CD4-positive, alpha-beta T cell treated with Interleukin-12 subunit alpha and Interleukin-12 subunit beta, for 1 hour (primary cell): ENCODE data around the gene PCDHA1.

Experiments used
- DNase-seq: peaks from one replicate; pipeline ENCODE4 v3.0.0-alpha.2; 2020

PCDHA1 gene

GRCh38 chr5:140926443-140927227 lies 140.7 kb downstream of the PCDHA1 start:
- DNase-seq = peak; percentile 20

- no peak for DNase-seq
Measured at GRCh38 chr5:140927228-140927573, 141.3 kb downstream of the PCDHA1 start.

- no peak for DNase-seq
Measured at GRCh38 chr5:140934964-140935606, 149.1 kb downstream of the PCDHA1 start.

DNA sequence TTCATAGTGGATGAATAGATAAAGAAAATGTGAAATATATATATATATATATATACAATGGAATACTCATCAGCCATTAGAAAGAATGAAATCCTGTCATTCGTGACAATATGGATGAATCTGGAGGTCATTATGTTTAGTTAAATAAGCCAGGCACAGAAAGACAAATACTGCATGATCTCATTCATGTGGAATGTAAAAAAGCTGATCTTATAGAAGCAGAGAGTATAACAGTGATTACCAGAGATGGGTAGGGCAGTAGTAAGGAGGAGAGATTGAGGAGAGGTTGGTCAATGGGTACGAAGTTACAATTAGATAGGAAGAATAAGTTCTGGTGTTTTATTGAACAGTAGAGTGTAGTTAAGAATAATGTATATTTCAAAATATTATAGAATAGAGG lies 160.6 kb downstream of the PCDHA1 start:
- no peak for DNase-seq

DNA sequence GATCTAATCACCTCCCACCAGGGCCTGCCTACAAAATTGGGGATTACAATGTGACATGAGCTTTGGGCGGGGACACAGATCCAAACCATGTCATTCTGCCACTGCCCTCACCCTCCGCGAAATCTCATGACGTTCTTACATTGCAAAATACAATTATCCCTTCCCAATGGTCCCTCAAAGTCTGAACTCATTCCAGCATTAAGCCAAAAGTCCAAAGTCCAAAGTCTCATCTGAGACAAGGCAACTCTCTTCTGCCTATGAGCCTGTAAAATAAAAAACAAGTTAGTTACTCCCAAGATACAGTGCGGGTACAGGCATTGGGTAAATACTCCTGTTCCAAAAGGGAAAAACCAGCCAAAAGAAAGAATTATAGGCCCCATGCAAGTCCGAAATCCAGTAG lies 165.7 kb downstream of the PCDHA1 start:
- DNase-seq = no peak

DNA sequence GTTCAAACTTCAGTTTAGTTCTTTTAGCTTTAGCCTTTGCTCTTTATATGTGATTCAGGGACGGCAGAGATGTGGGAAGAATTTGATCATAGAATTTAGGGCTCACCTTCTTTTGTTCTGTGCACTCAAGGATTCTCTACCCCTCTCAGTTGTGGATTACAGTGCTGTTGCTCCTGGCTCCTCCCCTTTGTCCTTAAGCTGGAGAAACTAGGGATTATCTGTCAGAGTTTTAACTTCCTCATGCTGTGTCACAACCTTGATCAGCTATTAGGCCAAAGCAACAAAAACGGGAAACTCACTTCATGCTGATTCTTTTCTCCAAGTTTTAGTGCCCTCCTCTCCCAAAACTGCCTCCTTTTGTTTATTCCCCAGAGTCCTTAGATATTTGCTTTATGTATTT lies 167.3 kb downstream of the PCDHA1 start:
- no peak for DNase-seq

DNA sequence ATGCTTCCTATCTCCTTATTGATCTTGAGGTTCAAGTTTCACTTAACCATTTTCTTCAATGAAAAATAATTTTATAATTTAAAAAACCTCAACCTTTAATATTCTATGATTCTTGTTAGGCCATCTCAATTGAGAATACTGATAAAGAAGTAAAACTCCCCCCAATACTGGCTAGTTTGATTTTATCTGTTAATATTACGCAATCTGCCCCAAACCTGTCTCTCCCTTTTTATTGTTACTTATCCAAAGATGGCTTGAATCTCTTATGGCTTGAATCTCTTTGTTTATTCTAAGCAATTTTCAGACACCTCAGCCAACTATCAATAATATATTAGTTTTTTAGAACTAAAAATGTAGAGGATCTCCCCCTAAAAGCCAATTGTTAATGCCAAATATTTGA lies 176.2 kb downstream of the PCDHA1 start:
- no peak for DNase-seq

DNA sequence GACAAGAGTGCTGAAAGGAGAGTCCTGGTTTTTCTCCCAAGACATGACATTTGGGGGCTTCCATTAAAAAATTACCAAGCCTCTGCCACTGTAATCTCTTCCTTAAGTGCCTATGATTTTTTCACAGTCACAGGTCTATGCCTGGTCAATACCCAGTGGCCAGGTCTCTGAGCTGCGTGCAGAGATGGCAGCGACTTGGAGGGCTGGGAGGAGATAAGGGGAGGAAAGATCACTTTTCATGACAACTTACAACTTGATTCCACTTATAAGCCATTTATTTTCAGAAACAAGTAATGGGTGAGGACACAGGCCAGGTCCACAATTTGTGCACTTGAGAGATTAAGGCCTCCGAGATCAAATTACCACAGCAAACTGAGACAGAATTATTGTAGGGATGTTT lies 178.4 kb downstream of the PCDHA1 start:
- no peak for DNase-seq

- no peak for DNase-seq
Measured at GRCh38 chr5:140965905-140966292, 180.0 kb downstream of the PCDHA1 start.

GRCh38 chr5:140966293-140967225 lies 180.6 kb downstream of the PCDHA1 start, which contains the start of gene PCDHAC2:
Gene PCDHAC2, plus strand, starts transcription at chr5:140966476. Its CDS starts 291 bp downstream, at chr5:140966767.
- no peak for DNase-seq

DNA sequence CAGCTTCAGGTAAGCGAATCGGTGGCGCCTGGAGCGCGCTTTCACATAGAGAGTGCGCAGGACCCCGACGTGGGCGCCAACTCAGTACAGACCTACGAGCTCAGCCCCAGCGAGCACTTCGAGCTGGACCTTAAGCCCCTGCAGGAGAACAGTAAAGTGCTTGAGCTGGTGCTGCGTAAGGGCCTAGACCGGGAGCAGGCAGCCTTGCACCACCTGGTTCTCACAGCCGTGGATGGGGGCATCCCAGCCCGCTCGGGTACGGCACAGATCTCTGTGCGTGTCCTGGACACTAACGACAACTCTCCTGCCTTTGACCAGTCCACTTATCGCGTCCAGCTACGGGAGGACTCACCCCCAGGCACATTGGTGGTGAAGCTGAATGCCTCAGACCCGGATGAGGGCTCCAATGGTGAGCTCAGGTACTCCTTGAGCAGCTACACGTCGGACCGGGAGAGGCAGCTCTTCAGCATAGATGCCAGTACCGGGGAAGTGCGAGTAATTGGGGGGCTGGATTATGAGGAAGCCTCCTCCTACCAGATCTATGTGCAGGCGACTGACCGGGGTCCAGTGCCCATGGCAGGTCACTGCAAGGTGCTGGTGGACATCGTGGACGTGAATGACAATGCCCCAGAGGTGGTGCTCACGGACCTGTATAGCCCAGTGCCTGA lies 181.4 kb downstream of the PCDHA1 start:
- no peak for DNase-seq

GRCh38 chr5:140969880-140970279 lies 183.9 kb downstream of the PCDHA1 start:
- no peak for DNase-seq

DNA sequence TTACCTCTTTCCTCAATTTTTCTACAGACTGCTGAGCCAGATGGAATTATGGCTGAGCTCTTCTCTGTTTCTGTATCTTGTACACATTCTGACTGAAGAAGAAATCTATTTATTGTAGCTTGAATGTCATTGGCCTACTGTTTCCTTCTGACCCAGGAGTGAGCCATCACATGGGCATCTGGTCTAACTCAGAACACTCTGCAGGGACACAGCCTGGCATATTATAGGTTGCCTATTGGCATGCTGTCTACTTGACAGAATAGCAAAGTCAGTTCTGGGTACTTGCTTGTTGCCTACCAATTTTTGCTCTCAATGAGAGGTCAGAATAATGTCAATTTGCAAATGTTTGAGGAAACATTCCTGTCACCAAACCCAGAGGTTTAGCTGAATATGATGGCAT lies 187.6 kb downstream of the PCDHA1 start:
- DNase-seq = no peak

- DNase-seq = no peak
Measured at GRCh38 chr5:140977003-140977402, 191.1 kb downstream of the PCDHA1 start.

GRCh38 chr5:140978260-140978659 lies 192.3 kb downstream of the PCDHA1 start:
- no peak for DNase-seq

DNA sequence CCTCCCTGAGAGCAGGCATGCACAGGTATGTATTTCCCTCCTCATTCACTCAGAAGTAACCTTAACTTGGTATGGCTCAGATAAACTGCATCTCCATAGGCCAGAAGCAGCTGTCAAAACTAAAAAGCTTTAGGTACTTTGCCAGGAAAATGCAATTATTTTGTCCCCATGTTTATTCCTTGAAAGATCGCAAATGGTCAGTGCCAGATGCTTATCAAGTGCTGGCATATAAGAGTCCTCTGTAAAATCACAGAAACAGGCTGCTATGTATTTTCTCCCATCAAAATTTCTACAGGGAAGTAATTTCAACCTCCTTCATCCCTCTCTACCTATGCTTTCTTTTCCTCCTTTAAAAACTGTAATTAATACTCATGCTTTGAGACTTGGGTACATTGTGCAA lies 193.0 kb downstream of the PCDHA1 start:
- no peak for DNase-seq

DNA sequence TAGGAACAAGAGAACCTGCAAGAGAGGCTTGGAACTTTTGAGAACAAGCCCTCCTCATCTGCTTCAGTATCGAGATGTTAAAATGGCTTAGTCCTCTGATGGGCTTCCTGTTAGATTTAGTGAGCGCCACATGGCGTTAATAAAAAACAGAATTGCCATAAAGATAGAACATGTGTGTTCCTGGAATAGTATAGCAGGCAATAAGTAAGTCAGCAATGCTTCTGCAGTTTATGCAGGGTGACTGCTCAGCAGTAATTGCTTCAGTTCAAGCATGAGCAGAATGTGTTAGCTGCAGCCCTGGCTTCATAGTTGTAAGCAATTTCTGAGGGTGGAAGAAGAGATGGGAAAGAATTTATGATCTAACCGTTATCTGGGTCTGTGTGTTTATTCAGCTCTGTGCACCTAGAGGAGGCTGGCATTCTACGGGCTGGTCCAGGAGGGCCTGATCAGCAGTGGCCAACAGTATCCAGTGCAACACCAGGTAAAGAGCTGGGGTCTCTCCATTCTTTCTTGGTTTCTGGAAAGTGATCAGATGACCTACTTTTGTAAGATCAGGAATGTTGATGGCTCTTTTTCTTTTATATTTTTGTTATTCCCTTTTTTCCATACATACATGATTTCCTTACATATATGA lies 196.3 kb downstream of the PCDHA1 start:
- DNase-seq = no peak

DNA sequence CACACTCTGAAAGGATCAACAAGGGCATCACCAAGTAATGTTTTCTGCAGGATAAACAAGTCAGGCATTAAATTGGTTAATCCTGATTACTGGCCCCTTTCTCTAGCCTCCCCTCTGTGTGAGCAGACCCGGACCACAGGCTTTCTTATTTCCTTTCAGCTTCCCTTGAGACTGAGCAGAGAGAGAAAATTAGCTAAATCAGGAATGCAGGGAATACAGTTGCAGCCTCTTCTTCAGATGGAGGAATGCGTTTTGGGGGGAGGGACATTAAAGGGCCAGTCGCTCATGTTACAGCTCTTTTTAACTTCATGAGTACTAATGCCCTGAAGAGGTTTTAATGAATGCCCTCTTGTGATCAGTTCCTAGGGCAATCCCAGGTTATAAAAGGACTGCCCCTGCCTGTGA lies 200.2 kb downstream of the PCDHA1 start:
- no peak for DNase-seq

DNA sequence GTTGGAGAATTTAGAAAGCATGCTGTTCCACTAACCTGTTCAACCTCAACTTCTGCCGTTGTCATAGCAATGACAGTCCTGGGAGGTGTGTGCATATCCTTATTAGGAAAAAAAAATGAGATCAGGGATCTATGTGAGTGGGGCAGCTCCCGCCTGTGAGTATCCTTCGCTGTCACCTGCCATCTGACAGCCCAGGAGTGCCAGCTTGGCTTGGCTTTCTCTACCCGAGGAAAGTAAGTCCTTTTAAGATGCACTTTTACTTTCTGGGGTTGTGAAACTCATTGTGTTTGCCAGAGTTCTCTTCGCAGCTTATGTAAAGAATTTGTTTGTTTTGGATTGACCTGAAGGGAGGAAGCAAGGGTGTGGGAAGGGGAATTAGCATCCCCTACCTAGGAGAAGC lies 202.2 kb downstream of the PCDHA1 start:
- no peak for DNase-seq

DNA sequence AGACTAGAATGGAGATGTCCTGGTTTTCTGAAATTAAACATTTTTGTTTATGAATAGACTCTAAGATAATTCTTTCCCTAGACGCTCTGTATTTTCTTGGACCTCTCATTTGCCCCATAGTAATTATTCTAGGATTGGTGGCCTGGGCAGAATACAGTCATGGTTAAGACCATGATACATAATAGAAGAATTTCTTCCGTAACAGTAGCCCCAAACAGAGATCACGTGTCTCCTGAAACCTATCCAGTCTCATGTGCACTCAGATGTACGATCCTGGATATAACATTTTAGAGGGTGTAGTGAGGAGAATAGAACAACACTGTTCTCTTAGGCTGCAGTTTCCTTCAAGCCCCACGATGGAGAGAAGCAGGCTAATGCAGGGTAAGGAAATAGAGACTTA lies 202.7 kb downstream of the PCDHA1 start:
- DNase-seq = no peak

DNA sequence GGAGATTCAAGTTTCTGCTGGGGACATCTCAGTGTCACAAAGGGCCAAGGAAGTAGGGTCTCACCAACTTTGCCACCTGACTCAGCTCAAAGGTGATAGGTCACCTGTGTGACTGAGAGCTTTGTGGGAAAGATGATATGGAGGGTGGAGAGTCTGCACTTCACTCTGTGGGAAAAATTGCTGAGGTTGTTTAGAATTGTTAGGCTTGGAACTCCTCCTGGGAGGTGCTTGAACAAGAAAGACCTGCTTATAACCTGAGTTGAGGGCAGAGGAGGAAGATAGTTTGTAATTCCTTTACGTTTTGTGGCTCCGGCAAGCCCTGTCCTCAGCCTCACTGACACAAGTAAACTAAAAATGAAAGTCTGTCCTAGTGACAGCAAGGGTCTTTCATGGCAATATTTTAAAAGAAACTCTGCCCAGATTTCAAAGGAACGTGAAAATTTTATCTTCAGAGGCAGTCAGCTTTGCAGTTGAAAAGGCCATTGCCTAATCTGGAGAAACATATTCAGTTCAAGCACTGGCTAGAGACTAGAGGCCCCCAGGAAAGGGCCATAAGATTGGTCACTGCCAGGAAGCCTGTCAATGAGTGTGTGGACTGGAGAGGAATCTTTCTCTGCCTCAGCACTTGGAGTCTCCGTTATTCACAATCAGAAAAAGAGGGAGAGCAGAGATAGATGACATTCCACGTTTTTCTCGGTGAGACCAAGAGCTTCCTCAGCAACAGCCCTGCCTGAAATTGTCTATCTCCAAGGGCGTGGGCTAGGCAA lies 203.5 kb downstream of the PCDHA1 start:
- no peak for DNase-seq

DNA sequence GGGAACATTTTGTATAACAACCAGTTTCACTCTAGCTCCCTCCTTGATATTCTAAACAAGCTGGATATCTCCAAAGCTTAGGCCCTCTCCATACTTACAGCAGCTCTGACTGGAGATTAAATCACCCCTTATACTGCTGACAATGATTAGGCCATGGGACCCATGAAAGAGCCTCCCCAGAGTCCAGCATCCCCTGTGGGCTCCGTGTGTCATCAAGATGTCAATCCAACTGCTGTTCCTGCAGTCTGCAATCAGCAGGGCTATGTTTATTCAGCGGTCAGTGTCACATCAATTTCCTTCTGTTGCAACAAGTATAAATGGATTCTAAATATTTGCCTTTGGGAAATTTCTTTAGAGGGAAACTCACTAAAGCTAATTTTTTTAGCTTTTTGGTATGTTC lies 206.9 kb downstream of the PCDHA1 start:
- DNase-seq = no peak
